ENCODE measurements around the gene GBP7.

Gene GBP7

GRCh38 chr1:89149976-89150375 is 25.8 kb downstream of the GBP7 start:
- ATAC-seq, result no peak
- TF ChIP-seq BACH2 (CRISPR knock-in tag; IDR thresholded peaks at IDR 0.05; ENCODE audit: borderline replicate concordance), result no peak
- TF ChIP-seq ARNTL (CRISPR knock-in tag; IDR thresholded peaks at IDR 0.05; ENCODE audit: borderline replicate concordance, low read depth), result no peak
- no peak for TF ChIP-seq ZNF565 (CRISPR knock-in tag; conservative IDR thresholded peaks at IDR 0.05; ENCODE audit: low read depth)
- TF ChIP-seq CSDC2 (CRISPR knock-in tag; IDR thresholded peaks at IDR 0.05), result no peak
- no peak for TF ChIP-seq TOX (CRISPR knock-in tag; IDR thresholded peaks at IDR 0.05; ENCODE audit: borderline replicate concordance)
- TF ChIP-seq, protein P1, sequence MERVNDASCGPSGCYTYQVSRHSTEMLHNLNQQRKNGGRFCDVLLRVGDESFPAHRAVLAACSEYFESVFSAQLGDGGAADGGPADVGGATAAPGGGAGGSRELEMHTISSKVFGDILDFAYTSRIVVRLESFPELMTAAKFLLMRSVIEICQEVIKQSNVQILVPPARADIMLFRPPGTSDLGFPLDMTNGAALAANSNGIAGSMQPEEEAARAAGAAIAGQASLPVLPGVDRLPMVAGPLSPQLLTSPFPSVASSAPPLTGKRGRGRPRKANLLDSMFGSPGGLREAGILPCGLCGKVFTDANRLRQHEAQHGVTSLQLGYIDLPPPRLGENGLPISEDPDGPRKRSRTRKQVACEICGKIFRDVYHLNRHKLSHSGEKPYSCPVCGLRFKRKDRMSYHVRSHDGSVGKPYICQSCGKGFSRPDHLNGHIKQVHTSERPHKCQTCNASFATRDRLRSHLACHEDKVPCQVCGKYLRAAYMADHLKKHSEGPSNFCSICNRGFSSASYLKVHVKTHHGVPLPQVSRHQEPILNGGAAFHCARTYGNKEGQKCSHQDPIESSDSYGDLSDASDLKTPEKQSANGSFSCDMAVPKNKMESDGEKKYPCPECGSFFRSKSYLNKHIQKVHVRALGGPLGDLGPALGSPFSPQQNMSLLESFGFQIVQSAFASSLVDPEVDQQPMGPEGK (CRISPR knock-in tag; IDR thresholded peaks at IDR 0.05; ENCODE audit: borderline replicate concordance), result no peak
- no peak for TF ChIP-seq ISL1 (CRISPR knock-in tag; IDR thresholded peaks at IDR 0.05)
- no peak for TF ChIP-seq ZNF70 (CRISPR knock-in tag; IDR thresholded peaks at IDR 0.05)
- TF ChIP-seq ZC3H10 (CRISPR knock-in tag; IDR thresholded peaks at IDR 0.05), result no peak
- no peak for TF ChIP-seq ZFP30 (CRISPR knock-in tag; IDR thresholded peaks at IDR 0.05)
- TF ChIP-seq, protein P2, sequence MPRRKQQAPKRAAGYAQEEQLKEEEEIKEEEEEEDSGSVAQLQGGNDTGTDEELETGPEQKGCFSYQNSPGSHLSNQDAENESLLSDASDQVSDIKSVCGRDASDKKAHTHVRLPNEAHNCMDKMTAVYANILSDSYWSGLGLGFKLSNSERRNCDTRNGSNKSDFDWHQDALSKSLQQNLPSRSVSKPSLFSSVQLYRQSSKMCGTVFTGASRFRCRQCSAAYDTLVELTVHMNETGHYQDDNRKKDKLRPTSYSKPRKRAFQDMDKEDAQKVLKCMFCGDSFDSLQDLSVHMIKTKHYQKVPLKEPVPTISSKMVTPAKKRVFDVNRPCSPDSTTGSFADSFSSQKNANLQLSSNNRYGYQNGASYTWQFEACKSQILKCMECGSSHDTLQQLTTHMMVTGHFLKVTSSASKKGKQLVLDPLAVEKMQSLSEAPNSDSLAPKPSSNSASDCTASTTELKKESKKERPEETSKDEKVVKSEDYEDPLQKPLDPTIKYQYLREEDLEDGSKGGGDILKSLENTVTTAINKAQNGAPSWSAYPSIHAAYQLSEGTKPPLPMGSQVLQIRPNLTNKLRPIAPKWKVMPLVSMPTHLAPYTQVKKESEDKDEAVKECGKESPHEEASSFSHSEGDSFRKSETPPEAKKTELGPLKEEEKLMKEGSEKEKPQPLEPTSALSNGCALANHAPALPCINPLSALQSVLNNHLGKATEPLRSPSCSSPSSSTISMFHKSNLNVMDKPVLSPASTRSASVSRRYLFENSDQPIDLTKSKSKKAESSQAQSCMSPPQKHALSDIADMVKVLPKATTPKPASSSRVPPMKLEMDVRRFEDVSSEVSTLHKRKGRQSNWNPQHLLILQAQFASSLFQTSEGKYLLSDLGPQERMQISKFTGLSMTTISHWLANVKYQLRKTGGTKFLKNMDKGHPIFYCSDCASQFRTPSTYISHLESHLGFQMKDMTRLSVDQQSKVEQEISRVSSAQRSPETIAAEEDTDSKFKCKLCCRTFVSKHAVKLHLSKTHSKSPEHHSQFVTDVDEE (CRISPR knock-in tag; IDR thresholded peaks at IDR 0.05), result no peak
- no peak for TF ChIP-seq ZFP3 (CRISPR knock-in tag; IDR thresholded peaks at IDR 0.05)
- TF ChIP-seq, protein P3, sequence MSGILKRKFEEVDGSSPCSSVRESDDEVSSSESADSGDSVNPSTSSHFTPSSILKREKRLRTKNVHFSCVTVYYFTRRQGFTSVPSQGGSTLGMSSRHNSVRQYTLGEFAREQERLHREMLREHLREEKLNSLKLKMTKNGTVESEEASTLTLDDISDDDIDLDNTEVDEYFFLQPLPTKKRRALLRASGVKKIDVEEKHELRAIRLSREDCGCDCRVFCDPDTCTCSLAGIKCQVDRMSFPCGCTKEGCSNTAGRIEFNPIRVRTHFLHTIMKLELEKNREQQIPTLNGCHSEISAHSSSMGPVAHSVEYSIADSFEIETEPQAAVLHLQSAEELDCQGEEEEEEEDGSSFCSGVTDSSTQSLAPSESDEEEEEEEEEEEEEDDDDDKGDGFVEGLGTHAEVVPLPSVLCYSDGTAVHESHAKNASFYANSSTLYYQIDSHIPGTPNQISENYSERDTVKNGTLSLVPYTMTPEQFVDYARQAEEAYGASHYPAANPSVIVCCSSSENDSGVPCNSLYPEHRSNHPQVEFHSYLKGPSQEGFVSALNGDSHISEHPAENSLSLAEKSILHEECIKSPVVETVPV (CRISPR knock-in tag; IDR thresholded peaks at IDR 0.05), result no peak
- no peak for TF ChIP-seq TCF4 (CRISPR knock-in tag; IDR thresholded peaks at IDR 0.05; ENCODE audit: borderline replicate concordance)
- TF ChIP-seq, protein P4, sequence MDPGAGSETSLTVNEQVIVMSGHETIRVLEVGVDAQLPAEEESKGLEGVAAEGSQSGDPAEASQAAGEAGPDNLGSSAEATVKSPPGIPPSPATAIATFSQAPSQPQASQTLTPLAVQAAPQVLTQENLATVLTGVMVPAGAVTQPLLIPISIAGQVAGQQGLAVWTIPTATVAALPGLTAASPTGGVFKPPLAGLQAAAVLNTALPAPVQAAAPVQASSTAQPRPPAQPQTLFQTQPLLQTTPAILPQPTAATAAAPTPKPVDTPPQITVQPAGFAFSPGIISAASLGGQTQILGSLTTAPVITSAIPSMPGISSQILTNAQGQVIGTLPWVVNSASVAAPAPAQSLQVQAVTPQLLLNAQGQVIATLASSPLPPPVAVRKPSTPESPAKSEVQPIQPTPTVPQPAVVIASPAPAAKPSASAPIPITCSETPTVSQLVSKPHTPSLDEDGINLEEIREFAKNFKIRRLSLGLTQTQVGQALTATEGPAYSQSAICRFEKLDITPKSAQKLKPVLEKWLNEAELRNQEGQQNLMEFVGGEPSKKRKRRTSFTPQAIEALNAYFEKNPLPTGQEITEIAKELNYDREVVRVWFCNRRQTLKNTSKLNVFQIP (CRISPR knock-in tag; IDR thresholded peaks at IDR 0.05; ENCODE audit: borderline replicate concordance, low read depth), result no peak
- TF ChIP-seq OSR1 (CRISPR knock-in tag; IDR thresholded peaks at IDR 0.05), result no peak

- peak; percentile 94 for ATAC-seq
- TF ChIP-seq ARNTL (CRISPR knock-in tag; IDR thresholded peaks at IDR 0.05; ENCODE audit: borderline replicate concordance, low read depth) (no peak), BACH2 (CRISPR knock-in tag; IDR thresholded peaks at IDR 0.05; ENCODE audit: borderline replicate concordance) (no peak), PPARA (CRISPR knock-in tag; IDR thresholded peaks at IDR 0.05; ENCODE audit: borderline replicate concordance) (no peak), ZC3H10 (CRISPR knock-in tag; IDR thresholded peaks at IDR 0.05) (no peak), SNAI2 (CRISPR knock-in tag; IDR thresholded peaks at IDR 0.05) (no peak), ISL1 (CRISPR knock-in tag; IDR thresholded peaks at IDR 0.05) (no peak), CSDC2 (CRISPR knock-in tag; IDR thresholded peaks at IDR 0.05) (no peak), RARB (CRISPR knock-in tag; IDR thresholded peaks at IDR 0.05) (no peak), OSR1 (CRISPR knock-in tag; IDR thresholded peaks at IDR 0.05) (no peak), ZNF8 (CRISPR knock-in tag; IDR thresholded peaks at IDR 0.05) (no peak), ESRRG (CRISPR knock-in tag; IDR thresholded peaks at IDR 0.05) (no peak), GLIS3 (CRISPR knock-in tag; IDR thresholded peaks at IDR 0.05) (no peak)
- TF ChIP-seq, protein P1 (CRISPR knock-in tag; IDR thresholded peaks at IDR 0.05; ENCODE audit: borderline replicate concordance), result no peak
- TF ChIP-seq, protein P4 (CRISPR knock-in tag; IDR thresholded peaks at IDR 0.05; ENCODE audit: borderline replicate concordance, low read depth), result no peak
These were observed 26.6 kb downstream of the GBP7 start for GRCh38 chr1:89149229-89149628.

Measured in SK-N-SH treated with all-trans-retinoic acid at 6 μM for 48 hours (cell line).